GM18511 (cell line): ENCODE measurements around the gene RAB3GAP2.
"Not testable (repeated sequence)": the region's sequence is repeated elsewhere in the genome, so short reads cannot be mapped to it uniquely, and the experiment has no call there.

ENCODE experiments used
- ATAC-seq: cut with Tn5 transposase; IDR thresholded peaks from one replicate; pipeline ENCODE4 v1.9.1; 2021; ENCODE audit warnings: mild to moderate bottlenecking, moderate library complexity; ENCODE audit not compliant: unreplicated experiment

Gene RAB3GAP2

DNA sequence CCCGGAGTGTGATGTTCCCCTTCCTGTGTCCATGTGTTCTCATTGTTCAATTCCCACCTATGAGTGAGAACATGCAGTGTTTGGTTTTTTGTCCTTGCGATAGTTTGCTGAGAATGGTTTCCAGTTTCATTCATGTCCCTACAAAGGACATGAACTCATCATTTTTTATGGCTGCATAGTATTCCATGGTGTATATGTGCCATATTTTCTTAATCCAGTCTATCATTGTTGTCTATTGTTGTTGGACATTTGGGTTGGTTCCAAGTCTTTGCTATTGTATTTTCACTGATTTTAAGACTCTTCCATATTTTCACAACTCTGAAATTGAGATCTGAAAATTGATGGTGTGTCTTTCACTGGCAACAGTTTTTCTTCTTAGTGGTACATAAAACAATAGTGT, 67.5 kb downstream of the RAB3GAP2 start:
- ATAC-seq: not testable (repeated sequence)

DNA sequence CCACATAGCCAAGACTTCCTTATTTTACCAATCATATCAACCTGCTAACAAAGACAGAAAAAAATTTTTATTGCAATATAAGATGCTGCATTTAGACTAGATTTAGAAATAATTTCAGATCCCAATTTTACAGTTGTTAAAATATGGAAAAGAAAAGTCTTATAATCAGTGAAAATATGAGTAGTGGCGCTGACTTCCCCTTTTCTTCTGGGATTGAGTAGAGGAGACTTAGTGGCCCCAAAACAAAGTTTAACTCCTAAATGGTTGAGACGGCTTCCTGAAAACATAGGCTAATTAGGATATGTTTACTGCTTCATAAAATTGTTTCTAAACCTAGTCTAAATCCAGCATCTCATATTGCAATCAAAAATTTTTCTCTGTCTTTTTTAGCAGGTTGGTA, 68.4 kb downstream of the RAB3GAP2 start:
- ATAC-seq: no peak

DNA sequence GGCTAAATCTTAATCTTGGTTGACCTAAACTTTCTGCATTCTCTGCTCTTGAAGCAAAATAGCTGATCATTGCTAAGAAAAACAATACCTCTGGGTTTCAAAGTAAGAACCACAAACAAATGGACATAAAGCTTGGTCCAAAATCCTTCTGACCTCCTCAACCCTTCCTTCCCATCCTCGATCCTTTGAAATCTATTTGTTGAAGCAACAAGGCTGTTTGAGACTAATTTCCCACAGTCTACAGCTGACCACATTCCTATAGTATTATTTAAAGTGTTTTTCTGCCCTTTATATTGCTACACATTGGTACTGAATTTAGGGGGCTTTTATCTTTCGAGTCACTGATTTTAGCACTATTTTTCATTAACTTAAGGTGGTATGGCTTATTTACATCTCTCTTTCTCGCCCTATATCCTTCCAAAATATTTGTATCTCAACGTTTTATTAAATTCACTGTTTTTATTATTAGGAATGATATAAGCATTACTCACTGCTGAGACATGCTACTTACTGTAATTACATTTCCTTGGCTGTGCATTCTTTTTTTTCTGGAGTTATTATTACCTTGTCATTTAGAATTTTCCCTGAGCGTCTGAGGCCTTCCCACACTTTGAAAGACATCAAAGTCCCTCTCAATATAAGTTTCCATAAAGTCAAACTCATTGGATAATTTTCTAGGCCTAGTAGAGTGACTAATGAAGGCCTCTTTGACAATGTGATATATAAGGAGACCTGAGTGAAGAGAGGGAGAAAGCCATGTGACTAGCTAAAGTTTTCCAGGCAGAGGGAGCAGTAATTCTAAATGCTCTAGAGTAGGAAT, 73.9 kb downstream of the RAB3GAP2 start:
- no peak for ATAC-seq

DNA sequence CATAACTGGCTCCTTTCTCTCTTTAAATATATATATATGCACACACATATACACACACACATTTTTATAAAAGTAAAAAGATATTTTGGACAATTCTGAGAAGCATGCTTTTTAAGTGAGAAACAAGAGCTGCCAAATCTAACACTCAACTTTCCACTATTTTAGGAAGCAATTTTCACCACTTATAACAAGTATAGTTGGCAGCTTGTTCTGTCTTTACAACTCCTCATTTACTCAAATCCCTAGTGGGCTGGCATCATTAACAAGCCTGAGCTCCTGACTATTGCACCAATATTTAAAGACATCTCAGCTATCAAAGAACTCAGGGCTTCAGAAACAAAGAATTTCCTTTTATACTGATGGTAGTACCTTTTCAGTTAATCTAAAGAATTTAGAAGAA, 76.6 kb downstream of the RAB3GAP2 start:
- no peak for ATAC-seq

DNA sequence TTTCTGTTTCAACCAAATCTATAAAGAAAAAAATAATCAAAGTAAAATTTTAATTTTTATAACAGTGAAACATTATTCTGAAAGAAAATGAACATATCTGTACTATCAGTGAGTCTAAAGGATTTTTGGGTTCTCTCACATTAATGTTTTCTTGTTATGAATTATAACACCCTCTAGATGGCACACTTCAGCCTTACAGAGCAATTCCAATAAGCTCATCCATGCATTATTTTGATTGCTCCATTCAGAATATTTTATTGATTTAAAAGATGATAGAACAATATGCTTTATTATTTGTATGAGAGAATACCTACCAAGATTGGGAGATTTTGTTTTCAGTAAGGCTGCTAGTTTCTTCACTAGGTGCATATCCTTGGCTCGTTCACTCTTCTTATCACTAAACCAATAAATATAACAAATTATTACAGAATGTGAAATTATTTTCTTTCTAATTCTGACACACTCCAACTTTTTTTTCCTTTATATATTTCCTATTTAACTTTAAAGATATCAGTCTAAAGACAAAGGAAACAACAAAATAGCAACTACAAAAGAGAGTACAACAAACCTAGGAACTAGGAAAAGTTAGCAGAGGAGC, 82.4 kb downstream of the RAB3GAP2 start:
- no peak for ATAC-seq

DNA sequence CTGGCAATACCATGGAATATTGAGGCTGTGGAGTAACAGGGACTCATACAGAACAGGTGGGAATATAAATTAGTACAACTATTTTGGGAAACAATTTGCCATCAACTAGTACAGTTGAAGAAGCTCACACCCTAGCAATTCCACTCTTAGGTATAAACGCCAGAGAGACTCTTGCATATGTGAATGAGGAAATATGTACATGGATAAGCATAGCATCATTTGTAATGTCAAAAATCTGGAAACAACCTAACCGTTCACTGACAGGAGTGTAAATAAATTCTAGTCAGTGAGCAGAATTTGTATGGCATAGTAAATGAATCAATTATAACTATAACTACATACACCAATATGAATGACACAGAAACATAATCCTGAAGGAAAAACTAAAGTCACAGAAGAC, 83.7 kb downstream of the RAB3GAP2 start:
- ATAC-seq: no peak

DNA sequence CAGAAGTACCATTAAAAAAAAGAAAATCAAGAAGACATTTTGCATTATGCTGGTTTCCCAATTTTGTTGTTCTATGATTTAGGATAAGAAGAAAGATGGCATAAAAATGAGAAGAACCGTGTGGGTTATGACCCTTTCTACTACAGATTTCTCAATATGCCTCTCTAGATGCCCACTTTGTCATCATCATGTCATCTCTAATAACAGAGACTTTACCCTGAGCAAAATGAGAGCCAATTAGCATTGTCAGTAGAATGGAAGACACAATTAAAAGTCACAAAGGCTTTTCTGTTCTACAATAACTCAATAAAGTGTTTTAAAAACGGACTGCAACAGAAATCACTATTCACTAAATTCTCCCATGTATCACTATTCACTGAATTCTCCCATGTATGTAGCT, 85.5 kb downstream of the RAB3GAP2 start:
- ATAC-seq: no peak

DNA sequence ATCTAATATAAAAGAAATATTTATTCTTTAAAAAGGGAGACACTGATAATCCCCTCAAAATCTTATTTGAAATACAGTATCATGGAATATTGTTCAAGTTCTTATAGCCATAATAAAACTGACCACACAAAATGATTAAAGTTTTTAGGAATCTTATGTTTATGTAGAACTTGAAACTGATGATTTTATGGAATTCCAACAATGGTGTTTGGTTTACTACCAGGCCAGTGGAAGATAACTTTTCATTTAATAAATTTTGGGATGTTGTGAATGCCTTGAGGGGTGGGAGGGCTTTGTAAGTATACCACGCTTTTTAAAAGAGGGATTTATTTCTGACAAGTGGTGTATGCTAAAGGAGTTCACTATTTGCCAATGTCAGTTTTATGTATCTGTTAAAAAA, 87.7 kb downstream of the RAB3GAP2 start:
- no peak for ATAC-seq

DNA sequence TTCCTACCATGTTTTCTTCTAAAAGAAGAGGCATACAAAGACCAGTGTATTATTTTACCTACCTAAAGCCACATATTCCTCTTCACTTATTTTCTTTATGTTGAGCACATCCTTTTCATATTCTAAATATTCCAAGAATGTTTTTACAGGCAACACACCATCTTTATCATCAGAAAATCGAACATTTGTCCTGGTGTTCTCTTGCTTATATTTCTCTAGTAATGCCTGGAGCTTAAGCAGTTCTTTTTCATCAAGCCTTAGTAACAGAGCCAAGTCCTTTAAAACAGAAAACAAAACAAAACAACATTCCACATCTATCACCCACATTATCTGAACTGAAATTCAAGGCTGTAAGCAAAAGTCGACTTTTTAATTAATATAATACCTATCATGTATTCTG, 89.6 kb downstream of the RAB3GAP2 start:
- no peak for ATAC-seq

DNA sequence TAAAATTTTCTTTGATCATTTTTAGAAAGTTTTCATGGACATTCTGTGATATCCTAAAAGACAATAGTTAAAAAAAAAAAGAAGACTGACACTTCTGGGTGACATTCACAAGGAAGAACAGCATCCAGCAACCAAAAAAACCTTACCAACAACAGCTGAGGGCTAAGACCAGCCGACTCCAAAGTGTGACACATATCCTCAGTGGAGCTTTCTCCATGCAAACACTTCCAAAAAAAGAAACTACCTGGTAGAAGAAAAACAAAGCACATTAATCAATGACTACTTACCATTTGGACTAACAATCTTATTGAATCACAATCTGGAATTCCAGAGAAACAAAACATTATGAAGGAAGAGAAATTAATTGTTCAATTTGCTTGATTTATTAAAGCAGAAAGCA, 90.1 kb downstream of the RAB3GAP2 start:
- no peak for ATAC-seq

DNA sequence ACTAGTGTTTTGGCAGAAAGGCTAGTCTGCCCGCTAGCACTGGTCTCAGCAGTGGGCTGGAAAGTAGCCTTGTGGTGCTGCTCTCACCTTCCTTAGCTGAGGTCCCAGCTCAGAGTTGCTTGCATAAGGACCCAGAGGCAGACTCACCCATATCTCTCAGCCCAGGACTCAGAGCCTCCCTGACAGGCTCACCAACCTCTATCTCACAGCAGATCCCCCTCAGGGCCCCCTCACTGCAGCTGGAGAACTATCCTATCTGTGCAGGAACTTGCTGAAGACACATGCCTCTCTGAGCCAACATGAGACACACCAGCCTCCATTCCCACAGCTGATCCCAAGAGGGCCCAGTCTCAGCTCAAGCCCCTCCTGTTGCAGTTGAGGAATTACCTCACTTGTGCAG, 95.7 kb downstream of the RAB3GAP2 start:
- ATAC-seq: no peak

DNA sequence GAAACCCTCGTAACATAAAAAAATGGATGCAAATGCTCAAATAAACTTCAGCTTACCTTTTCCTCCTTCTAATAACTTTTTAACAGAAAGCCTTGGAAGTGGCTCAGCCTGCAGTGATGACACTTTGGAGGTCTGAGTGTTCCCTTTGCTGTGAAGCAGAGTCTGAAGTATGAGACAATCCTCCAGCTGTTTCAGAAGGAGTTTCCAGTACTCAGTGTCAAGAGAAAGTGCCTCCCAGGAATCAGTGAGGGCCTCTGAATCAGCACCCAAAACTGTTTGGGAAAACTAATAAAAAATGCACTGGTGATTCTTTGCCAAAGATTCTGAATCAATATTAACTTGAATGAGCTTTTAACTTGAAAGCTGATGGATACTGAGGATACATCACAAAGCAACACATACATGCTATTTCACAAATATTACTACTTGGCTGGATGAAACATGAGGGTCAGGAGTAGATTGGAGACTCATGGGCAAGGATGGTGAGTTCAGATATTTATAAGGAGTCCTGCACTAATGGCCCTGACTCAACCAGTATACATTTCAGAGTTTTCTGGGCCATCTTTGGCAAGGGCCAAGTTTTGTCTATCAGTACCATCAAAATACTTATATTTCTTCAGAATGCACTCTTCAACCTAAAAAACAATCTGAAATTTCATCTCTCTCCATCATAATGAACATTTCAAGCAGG, 101.3 kb downstream of the RAB3GAP2 start:
- no peak for ATAC-seq

DNA sequence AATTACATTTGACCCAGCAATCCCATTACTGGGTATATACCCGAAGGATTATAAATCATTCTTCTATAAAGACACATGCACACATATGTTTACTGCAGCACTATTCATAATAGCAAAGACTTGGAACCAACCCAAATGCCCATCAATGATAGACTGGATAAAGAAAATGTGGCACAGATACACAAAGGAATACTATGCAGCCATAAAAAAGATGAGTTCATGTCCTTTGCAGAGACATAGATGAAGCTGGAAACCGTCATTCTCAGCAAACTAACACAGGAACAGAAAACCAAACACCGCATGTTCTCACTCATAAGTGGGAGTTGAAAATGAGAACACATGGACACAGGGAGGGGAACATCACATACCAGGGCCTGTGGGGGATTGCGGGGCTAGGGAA, 102.4 kb downstream of the RAB3GAP2 start:
- ATAC-seq: not testable (repeated sequence)

DNA sequence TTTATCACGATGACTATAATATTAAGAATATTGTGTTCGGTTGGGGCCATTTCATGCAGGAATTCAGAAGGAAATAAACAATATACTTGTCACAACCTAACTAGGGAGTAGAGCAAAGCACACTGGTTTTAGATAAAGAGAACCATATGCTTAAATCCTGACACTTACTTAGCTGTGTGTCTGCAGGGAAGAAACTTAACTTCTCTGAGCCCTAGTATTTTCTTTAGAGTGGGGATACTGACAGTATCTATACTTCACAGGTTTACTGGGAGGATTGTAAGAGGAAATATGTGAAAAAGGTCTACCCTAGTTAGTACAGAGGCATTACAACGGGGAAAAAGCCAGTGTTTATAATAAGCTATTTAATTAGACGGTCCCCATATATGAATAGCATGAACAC, 105.4 kb downstream of the RAB3GAP2 start:
- no peak for ATAC-seq

DNA sequence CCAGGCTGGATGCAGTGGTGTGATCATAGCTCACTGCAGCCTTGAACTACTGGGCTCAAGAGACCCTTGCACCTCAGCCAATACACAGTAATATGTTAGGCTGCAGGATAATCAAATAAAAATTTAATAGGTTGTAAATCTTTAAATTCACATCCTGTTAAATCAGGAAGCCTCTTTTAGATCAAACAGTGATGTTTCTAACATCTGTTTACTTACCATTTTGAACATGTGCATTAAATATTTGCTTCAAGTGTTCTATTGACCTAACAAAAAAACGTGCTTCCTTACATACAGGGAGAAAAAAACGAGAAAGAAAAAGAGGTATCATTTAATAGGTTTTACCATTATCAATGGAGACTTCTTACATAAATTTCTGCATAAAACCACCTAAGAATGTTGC, 107.7 kb downstream of the RAB3GAP2 start:
- no peak for ATAC-seq

DNA sequence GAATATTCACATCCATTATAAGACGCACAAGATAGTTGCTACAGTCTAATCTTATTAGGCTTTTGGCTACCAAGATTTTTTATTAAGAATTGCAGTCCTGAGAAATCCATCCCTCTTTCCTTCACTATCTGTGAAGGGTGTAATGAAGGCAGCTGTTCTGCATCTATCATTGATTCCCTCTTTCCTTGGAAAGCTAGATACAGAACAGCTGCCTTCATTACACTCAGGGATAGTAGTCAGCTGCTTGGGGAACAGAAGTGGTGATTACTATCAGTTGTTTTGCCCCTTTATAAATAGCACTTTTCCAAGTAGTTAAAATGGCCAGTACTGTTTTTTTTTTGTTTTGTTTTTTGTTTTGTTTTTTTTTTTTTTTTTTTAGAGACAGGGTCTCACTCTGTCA, 108.1 kb downstream of the RAB3GAP2 start:
- no peak for ATAC-seq

DNA sequence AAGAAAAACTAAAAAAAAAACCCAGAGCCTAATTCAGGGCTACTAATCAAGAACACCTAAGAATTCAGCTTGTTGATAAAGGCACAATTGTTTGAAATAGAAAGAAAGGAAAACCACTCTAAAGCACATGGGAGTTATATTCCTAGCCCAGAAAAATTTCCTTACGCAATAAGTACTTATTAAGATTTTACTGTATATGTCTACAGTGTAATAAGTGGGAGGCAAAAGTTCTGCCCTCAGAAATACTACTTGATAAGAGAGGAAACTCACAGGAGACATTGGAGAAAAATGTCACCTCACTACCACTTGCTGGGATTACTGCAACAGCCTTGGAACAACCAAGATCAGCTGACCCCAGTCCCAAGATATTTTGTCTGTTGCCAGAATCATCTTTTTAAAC, 112.2 kb downstream of the RAB3GAP2 start:
- no peak for ATAC-seq

DNA sequence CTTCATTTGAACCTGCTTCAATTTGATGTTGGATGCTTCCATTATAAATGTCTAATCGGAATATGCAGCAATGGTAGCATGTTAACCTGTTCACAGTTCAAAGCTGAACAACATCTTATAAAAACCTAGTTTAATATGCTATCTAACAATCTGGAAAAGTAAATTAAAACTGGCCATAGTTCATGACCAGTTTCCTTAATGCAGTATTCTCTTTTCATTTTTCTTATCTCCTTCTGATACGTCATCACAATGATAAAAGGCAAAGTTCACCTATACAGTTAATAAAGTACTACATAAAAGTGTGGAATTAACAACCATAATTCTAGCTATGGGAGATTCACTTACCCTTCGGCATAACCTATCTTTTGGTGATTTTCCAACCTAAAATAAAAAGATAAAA, 113.2 kb downstream of the RAB3GAP2 start:
- no peak for ATAC-seq

DNA sequence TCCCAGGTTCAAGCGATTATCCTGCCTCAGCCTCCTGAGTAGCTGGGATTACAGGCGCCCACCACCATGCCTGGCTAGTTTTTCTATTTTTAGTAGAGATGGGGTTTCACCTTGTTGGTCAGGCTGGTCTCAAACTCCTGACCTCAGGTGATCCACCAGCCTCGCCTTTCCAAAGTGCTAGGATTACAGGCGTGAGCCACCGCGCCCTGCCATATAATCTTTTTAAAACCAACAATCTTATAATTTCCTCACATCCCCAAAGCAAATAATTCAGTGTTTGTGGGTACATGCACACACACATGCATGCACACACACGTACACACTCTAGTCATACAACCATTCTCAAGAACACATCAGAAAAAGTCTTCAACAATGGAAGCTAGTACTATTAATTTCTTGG, 113.7 kb downstream of the RAB3GAP2 start:
- ATAC-seq: not testable (repeated sequence)

DNA sequence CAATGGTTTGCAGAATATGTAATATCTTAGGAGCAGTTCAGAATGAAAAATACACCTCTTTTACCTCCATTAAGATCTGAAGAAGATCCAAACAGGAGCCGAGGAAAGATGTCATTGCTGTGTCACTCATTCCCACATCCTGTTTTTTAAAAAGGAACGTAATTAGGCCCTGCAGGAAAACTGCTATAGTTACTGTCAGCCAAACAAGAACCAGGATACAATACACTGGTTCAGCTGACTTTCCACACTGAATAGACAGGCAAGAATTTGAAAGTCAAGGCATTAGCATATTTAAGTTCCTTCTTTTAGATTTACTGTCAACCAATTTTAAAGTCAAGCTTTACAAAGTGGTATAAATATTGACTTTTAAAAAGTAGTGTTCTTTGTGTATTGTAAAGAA, 114.5 kb downstream of the RAB3GAP2 start:
- no peak for ATAC-seq

DNA sequence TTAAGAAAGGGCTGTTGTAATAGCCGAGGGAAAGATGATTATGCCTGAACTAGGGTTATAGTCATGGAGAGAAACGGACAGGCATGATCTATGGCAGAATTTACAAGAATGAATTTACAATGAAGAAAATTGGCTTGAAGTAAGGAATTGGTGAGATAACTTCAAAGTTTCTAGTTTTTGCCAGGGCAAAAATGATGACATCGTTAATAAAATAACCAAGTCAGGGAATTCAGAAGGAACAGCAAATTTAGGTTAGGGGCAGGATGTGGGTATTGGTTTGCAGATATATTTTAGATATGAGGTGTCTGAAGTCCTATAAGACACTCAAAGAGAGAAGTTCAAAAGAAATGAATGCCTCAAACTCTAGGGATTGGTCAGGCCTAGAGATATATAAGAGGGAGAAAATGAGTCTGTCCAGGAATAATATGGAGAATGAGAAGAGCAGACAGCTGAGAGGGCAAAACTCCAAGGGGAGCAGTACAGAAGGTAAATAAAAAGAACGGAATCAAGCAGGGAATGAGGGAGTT, 115.6 kb downstream of the RAB3GAP2 start:
- no peak for ATAC-seq

DNA sequence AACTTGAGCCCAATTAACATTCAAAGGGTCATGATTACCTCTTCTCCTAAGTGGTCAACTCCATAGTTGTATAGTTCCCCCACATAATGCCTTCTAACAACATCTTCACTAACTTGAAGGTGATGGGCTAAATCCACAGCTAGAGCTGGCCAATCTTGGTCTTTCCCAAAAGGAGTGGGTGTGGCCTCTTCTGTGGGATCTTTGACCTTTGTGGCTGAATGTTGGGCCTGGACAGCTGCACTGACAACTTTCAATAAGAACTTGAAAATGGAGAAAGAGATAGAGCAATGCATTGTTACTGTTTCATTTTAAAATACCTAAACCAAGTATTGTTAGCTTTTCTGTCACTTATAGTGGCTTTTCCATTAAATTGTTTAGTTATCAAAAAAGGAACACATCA, 119.1 kb downstream of the RAB3GAP2 start:
- ATAC-seq: no peak
